Gastrocnemius medialis (tissue), 4 donors: ENCODE data around the gene CDK14.

Source experiments
- POLR2A ChIP-seq, 2 donors: fragments of 450-650 bp; IDR thresholded peaks; one replicate each; pipeline ENCODE4 v1.6.1; 2017; ENCODE audit warnings: antibody characterized with exemption in 2 of 2, mild to moderate bottlenecking in 2 of 2, moderate library complexity in 2 of 2
- TF ChIP-seq, protein P1 (sequence below), 5 experiments: fragments of 450-650 bp in 3 of 5; fragments of 200-600 bp in 2 of 5; sonication (generic) in 2 of 5; IDR thresholded peaks in 4 of 5; conservative IDR thresholded peaks in 1 of 5; 1 replicate in 4 of 5; 2 replicates in 1 of 5; pipeline ENCODE4 v1.5.1; 2016 to 2019; ENCODE audit warnings: antibody characterized with exemption in 5 of 5, mild to moderate bottlenecking in 3 of 5, moderate library complexity in 3 of 5

DNA sequence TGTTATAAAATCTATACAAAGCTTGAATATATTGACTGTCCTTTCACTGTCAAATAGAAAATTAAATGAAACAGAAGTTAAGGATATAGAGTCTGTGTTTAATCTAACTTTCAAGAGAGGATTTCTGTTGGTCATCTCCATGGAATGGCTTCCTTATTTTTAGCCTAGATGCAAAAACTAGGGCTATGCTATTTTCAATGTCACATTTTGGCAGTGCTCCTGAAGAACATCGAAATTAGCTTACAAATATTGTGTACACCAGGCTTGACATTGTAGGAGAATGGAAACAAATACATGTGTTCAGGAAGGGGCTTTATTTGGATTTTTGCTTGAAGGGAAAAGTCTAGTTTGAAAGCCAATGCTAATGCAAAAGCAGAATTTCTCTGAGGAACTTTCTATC, 295.4 kb downstream of the CDK14 start:
- TF ChIP-seq, protein P1, sequence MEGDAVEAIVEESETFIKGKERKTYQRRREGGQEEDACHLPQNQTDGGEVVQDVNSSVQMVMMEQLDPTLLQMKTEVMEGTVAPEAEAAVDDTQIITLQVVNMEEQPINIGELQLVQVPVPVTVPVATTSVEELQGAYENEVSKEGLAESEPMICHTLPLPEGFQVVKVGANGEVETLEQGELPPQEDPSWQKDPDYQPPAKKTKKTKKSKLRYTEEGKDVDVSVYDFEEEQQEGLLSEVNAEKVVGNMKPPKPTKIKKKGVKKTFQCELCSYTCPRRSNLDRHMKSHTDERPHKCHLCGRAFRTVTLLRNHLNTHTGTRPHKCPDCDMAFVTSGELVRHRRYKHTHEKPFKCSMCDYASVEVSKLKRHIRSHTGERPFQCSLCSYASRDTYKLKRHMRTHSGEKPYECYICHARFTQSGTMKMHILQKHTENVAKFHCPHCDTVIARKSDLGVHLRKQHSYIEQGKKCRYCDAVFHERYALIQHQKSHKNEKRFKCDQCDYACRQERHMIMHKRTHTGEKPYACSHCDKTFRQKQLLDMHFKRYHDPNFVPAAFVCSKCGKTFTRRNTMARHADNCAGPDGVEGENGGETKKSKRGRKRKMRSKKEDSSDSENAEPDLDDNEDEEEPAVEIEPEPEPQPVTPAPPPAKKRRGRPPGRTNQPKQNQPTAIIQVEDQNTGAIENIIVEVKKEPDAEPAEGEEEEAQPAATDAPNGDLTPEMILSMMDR (IDR thresholded peaks at IDR 0.05 in 4 of 5, conservative IDR thresholded peaks at IDR 0.05 in 1 of 5), result no peak
- no peak for TF ChIP-seq POLR2A (IDR thresholded peaks at IDR 0.05)
